Neural progenitor cell (in vitro differentiated cells): ENCODE results near the gene SOSTDC1. TPM values are rescaled to one million over a fixed set of nuclear protein-coding genes. Genes with fewer than 3 reads are reported as not detected.

ENCODE experiments used
- DNase-seq: peaks from one replicate; pipeline ENCODE4 v3.0.0-alpha.2; 2016; ENCODE audit warnings: low spot score
- H2AFZ ChIP-seq: fragments of 200-600 bp; sonication (generic); replicated peaks from 2 replicates; pipeline ENCODE4 v1.6.1; 2016; ENCODE audit warnings: antibody characterized with exemption
- H3F3A ChIP-seq: fragments of 200-600 bp; sonication (generic); 2 replicates; pipeline ENCODE4 v1.6.1; 2016; ENCODE audit warnings: antibody characterized with exemption, low read depth
- H3K27ac ChIP-seq: fragments of 200-600 bp; sonication (generic); 2 replicates; pipeline ENCODE4 v1.5.1; 2016; ENCODE audit warnings: mild to moderate bottlenecking
- H3K27me3 ChIP-seq: fragments of 200-600 bp; sonication (generic); 2 replicates; pipeline ENCODE4 v1.6.1; 2016; ENCODE audit warnings: mild to moderate bottlenecking, moderate library complexity
- H3K36me3 ChIP-seq: fragments of 200-600 bp; sonication (generic); 2 replicates; pipeline ENCODE4 v1.5.1; 2016
- H3K4me1 ChIP-seq: fragments of 200-600 bp; sonication (generic); 2 replicates; pipeline ENCODE4 v1.6.1; 2016; ENCODE audit warnings: mixed run types
- H3K4me2 ChIP-seq: fragments of 200-600 bp; sonication (generic); 2 replicates; pipeline ENCODE4 v1.6.1; 2016
- H3K4me3 ChIP-seq: fragments of 200-600 bp; sonication (generic); 2 replicates; pipeline ENCODE4 v1.5.1; 2016
- H3K79me2 ChIP-seq: fragments of 200-600 bp; sonication (generic); 2 replicates; pipeline ENCODE4 v1.6.1; 2016; ENCODE audit warnings: low read depth
- H3K9ac ChIP-seq: fragments of 200-600 bp; sonication (generic); 2 replicates; pipeline ENCODE4 v1.6.1; 2016
- H3K9me3 ChIP-seq: fragments of 200-600 bp; sonication (generic); 2 replicates; pipeline ENCODE4 v1.5.1; 2016; ENCODE audit warnings: low read depth
- H4K20me1 ChIP-seq: fragments of 200-600 bp; sonication (generic); 2 replicates; pipeline ENCODE4 v1.6.1; 2016; ENCODE audit warnings: low read depth
- H3K27ac Mint-ChIP-seq: 3 replicates; pipeline ENCODE4 v1.8.0; 2021; ENCODE audit warnings: mixed read lengths
- H3K27me3 Mint-ChIP-seq: 2 replicates; pipeline ENCODE4 v1.8.0; 2022; ENCODE audit warnings: low read depth, mild to moderate bottlenecking, inconsistent platforms, moderate library complexity, mixed read lengths; ENCODE audit not compliant: insufficient read depth
- H3K36me3 Mint-ChIP-seq: 3 replicates; pipeline ENCODE4 v1.8.0; 2021; ENCODE audit warnings: mixed read lengths
- H3K4me1 Mint-ChIP-seq: 3 replicates; pipeline ENCODE4 v1.8.0; 2021; ENCODE audit warnings: mixed read lengths
- H3K4me3 Mint-ChIP-seq: 3 replicates; pipeline ENCODE4 v1.8.0; 2021; ENCODE audit warnings: mild to moderate bottlenecking, moderate library complexity, mixed read lengths
- H3K9me3 Mint-ChIP-seq: 3 replicates; pipeline ENCODE4 v1.8.0; 2020; ENCODE audit warnings: mixed read lengths
- EZH2 ChIP-seq: fragments of 200-600 bp; sonication (generic); IDR thresholded peaks from 2 replicates; pipeline ENCODE4 v1.6.1; 2017; ENCODE audit warnings: antibody characterized with exemption, mild to moderate bottlenecking, moderate library complexity
- EZH2phosphoT487 ChIP-seq: fragments of 200-600 bp; sonication (generic); IDR thresholded peaks from 2 replicates; pipeline ENCODE4 v1.6.1; 2017; ENCODE audit warnings: antibody characterized with exemption
- total RNA-seq: library from RNA; depleted of rRNA; stranded (reverse); fragments of >200 nt; gene quantifications from 2 replicates; pipeline ENCODE4 v1.2.3, GENCODE V29; 2015; ENCODE audit warnings: low replicate concordance
- TF ChIP-seq, protein P1 (sequence below): fragments of 200-600 bp; sonication (generic); IDR thresholded peaks from 2 replicates; pipeline ENCODE4 v1.5.1; 2017; ENCODE audit warnings: antibody characterized with exemption, mild to moderate bottlenecking

Gene SOSTDC1
- total RNA-seq, 1 donor from 2014 or later: 1.9 TPM

DNA sequence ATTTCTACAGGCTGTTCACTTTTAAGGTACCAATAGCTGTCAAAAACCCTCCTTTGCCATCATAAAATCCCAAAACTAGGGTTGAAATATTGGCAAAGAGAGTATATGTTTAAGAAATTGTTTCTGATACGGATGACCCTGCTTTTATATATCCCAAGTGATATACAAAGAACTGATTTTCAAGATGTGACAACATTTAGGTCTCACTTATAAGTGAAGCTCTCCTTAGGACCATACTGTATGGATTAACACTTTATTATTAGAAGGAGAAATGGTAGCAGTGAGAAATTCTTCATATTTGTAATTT lies 33.2 kb downstream of the SOSTDC1 start:
- H4K20me1 ChIP-seq: no peaks in the 10 kb centered on the region
- no peak for TF ChIP-seq EZH2
- no peak for DNase-seq
- H2AFZ ChIP-seq: no peak overlapping the region
- no peaks in the 10 kb centered on the region for H3K9me3 ChIP-seq
- H3K4me2 ChIP-seq: no peak overlapping the region
- Mint-ChIP-seq H3K9me3 (no peaks in the 10 kb centered on the region), H3K27me3 (no peaks in the 10 kb centered on the region), H3K4me1 (peaks cover 5% of the 10 kb centered on the region), H3K36me3 (no peaks in the 10 kb centered on the region), H3K27ac (no peak overlapping the region), H3K4me3 (no peak overlapping the region)
- no peak overlapping the region for H3K4me3 ChIP-seq
- H3K27ac ChIP-seq: no peak overlapping the region
- H3F3A ChIP-seq: no peaks in the 10 kb centered on the region
- H3K36me3 ChIP-seq: no peaks in the 10 kb centered on the region
- no peaks in the 10 kb centered on the region for H3K27me3 ChIP-seq
- H3K4me1 ChIP-seq: peaks cover 13% of the 10 kb centered on the region
- no peaks in the 10 kb centered on the region for H3K79me2 ChIP-seq
- H3K9ac ChIP-seq: no peak overlapping the region

DNA sequence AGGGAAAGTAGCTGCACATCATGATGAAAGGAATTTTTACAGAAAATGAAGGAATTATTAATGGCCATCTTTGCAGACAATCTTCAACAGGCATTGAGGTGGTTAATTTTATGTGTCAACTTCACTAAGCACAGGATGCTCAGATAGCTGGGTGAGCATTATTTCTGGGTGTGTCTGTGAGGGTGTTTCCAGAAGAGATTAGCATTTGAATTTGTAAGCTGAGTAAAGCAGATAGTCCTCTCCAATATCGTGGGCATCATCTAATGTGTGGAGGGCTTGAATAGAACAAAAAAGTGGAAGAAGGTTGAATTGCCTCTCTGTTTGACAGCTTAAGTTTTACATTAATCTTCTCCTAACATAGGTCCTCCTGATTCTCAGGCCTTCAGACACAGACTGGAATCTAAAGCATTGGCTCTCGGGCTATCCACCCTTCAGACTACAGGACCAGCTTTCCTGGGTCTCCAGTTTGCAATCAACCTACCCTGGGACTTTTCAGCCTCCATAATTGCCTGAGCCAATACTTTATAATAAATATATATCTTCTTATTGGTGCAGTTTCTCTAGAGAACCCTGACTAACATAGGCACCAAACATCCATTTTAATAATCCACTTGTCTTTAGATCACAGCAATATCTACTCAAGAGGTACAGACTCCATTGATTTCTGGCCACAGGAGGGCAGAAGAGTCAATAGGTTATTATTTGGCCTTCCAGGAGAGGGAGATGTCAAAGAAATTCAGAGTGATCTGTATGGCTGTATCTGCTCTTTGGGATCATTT lies 33.7 kb downstream of the SOSTDC1 start:
- H3K36me3 Mint-ChIP-seq: no peaks in the 10 kb centered on the region

DNA sequence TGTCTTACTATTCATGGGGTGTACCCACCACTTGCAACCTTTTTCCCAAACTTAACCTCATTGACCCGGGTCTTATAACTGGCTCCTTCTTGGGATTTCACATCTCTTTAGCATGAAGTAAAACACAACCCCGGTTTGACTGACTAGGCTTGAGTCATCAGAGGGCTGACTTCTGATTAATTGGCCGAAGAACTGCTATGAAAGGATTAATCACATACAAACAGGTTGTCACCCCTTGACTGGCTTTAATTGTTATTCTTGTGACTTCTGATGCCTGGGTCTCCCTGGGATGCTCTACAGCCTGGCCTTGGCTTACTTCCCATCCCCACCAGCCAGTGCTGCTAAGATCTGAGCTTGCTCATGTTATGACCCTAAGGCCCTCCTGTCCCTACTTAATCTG lies 35.4 kb downstream of the SOSTDC1 start:
- no peaks in the 10 kb centered on the region for H3K9me3 Mint-ChIP-seq
- peaks cover 8% of the 10 kb centered on the region for H3K4me1 ChIP-seq
- H3K36me3 Mint-ChIP-seq: no peaks in the 10 kb centered on the region
- DNase-seq: no peak
- H3F3A ChIP-seq: no peaks in the 10 kb centered on the region
- H3K9ac ChIP-seq: no peak overlapping the region
- peaks cover 2% of the 10 kb centered on the region for H3K27me3 Mint-ChIP-seq
- no peaks in the 10 kb centered on the region for H4K20me1 ChIP-seq
- no peaks in the 10 kb centered on the region for H3K79me2 ChIP-seq
- H3K4me2 ChIP-seq: no peak overlapping the region
- H3K27me3 ChIP-seq: no peaks in the 10 kb centered on the region
- H3K4me1 Mint-ChIP-seq: peaks cover 5% of the 10 kb centered on the region
- no peak overlapping the region for H3K27ac Mint-ChIP-seq
- H2AFZ ChIP-seq: no peak overlapping the region
- no peaks in the 10 kb centered on the region for H3K9me3 ChIP-seq
- no peak overlapping the region for H3K4me3 Mint-ChIP-seq
- H3K4me3 ChIP-seq: no peak overlapping the region
- no peak overlapping the region for H3K27ac ChIP-seq
- H3K36me3 ChIP-seq: no peaks in the 10 kb centered on the region
- TF ChIP-seq, protein P1, sequence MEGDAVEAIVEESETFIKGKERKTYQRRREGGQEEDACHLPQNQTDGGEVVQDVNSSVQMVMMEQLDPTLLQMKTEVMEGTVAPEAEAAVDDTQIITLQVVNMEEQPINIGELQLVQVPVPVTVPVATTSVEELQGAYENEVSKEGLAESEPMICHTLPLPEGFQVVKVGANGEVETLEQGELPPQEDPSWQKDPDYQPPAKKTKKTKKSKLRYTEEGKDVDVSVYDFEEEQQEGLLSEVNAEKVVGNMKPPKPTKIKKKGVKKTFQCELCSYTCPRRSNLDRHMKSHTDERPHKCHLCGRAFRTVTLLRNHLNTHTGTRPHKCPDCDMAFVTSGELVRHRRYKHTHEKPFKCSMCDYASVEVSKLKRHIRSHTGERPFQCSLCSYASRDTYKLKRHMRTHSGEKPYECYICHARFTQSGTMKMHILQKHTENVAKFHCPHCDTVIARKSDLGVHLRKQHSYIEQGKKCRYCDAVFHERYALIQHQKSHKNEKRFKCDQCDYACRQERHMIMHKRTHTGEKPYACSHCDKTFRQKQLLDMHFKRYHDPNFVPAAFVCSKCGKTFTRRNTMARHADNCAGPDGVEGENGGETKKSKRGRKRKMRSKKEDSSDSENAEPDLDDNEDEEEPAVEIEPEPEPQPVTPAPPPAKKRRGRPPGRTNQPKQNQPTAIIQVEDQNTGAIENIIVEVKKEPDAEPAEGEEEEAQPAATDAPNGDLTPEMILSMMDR: no peak
- TF ChIP-seq EZH2phosphoT487: no peak

More for the DNA sequence above, 33.7 kb downstream of the SOSTDC1 start:
- Histone ChIP-seq H3K4me1 (peaks cover 8% of the 10 kb centered on the region), H3K27me3 (no peaks in the 10 kb centered on the region), H4K20me1 (no peaks in the 10 kb centered on the region), H3K4me2 (no peak overlapping the region), H3K27ac (no peak overlapping the region), H3K4me3 (no peak overlapping the region), H3K36me3 (no peaks in the 10 kb centered on the region), H3K9me3 (no peaks in the 10 kb centered on the region), H3F3A (no peaks in the 10 kb centered on the region), H3K79me2 (no peaks in the 10 kb centered on the region), H3K9ac (no peak overlapping the region), H2AFZ (no peak overlapping the region)
- peak; percentile 53 for DNase-seq
- Mint-ChIP-seq H3K9me3 (no peaks in the 10 kb centered on the region), H3K27me3 (no peaks in the 10 kb centered on the region), H3K27ac (no peak overlapping the region), H3K4me3 (no peak overlapping the region), H3K4me1 (peaks cover 5% of the 10 kb centered on the region)
- TF ChIP-seq EZH2phosphoT487: no peak
- TF ChIP-seq, protein P1: peak; percentile 68

DNA sequence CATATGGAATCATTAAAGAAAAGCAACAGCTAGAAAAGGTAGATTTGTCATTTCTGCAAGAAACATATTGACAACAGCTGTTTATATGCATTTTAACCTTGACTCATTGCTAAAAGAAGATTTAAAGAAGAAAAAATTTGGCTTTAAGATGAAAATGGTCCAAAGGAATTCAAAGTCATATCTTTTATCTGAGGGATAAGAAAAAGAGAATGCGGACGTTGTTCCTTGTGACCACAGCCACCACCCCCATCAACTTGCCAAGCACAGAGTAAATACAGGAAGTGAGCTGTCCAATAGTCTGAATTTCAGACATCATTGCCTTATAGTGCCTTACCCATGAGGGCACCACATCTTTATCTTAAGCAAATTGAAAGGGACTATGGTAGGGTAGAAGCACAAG lies 36.9 kb downstream of the SOSTDC1 start:
- Histone ChIP-seq H3K36me3 (no peaks in the 10 kb centered on the region), H3K27me3 (no peaks in the 10 kb centered on the region), H3K4me2 (no peak overlapping the region), H3K9ac (no peak overlapping the region), H3K27ac (no peak overlapping the region), H3K79me2 (no peaks in the 10 kb centered on the region), H3K9me3 (no peaks in the 10 kb centered on the region), H2AFZ (no peak overlapping the region), H3K4me3 (no peak overlapping the region), H3F3A (no peaks in the 10 kb centered on the region), H4K20me1 (no peaks in the 10 kb centered on the region), H3K4me1 (peaks cover 8% of the 10 kb centered on the region)
- TF ChIP-seq, protein P1: no peak
- no peak for TF ChIP-seq EZH2phosphoT487
- TF ChIP-seq EZH2: no peak
- H3K4me1 Mint-ChIP-seq: peaks cover 5% of the 10 kb centered on the region
- H3K36me3 Mint-ChIP-seq: no peaks in the 10 kb centered on the region
- no peaks in the 10 kb centered on the region for H3K9me3 Mint-ChIP-seq
- DNase-seq: no peak
- peaks cover 2% of the 10 kb centered on the region for H3K27me3 Mint-ChIP-seq
- no peak overlapping the region for H3K4me3 Mint-ChIP-seq
- H3K27ac Mint-ChIP-seq: no peak overlapping the region
